Skeletal muscle tissue (tissue), 4 donors: ENCODE results near the gene CHRND. TPM values are rescaled to one million over a fixed set of nuclear protein-coding genes. Genes with fewer than 3 reads are reported as not detected.
A peak's percentile ranks its signal among the peaks of the same experiment; 100 is the strongest.

Experiments
- H3K27ac ChIP-seq: one replicate; pipeline ENCODE4 v1.7.0; 2013; ENCODE audit warnings: mild to moderate bottlenecking, low read depth, low read length, inconsistent platforms
- H3K27me3 ChIP-seq, 3 donors: one replicate each; pipeline ENCODE4 v1.7.0; 2013; ENCODE audit warnings: low read length in 3 of 3; ENCODE audit not compliant: control insufficient read depth in 3 of 3, insufficient read depth in 3 of 3
- H3K36me3 ChIP-seq, 3 donors: one replicate each; pipeline ENCODE4 v1.7.0; 2013; ENCODE audit warnings: low read length in 3 of 3; ENCODE audit not compliant: control insufficient read depth in 3 of 3, insufficient read depth in 3 of 3
- H3K4me1 ChIP-seq, 3 donors: one replicate each; pipeline ENCODE4 v1.7.0; 2013; ENCODE audit warnings: low read length in 3 of 3, mild to moderate bottlenecking in 3 of 3; ENCODE audit not compliant: control insufficient read depth in 3 of 3, insufficient read depth in 3 of 3
- H3K4me3 ChIP-seq, 3 donors: one replicate each; pipeline ENCODE4 v1.7.0; 2013; ENCODE audit warnings: low read length in 3 of 3
- H3K9ac ChIP-seq, 3 donors: one replicate each; pipeline ENCODE4 v1.7.0; 2013; ENCODE audit warnings: low read length in 3 of 3, mild to moderate bottlenecking in 3 of 3, moderate library complexity in 2 of 3, low read depth in 1 of 3
- H3K9me3 ChIP-seq, 3 donors: one replicate each; pipeline ENCODE4 v1.7.0; 2013; ENCODE audit warnings: low read length in 3 of 3; ENCODE audit not compliant: control insufficient read depth in 3 of 3
- total RNA-seq: library from RNA; depleted of rRNA; stranded (reverse); fragments of >200 nt; gene quantifications from one replicate; pipeline ENCODE4 v1.2.3, GENCODE V29; 2014
- donor health status: Osteomylitis.

Gene CHRND
- total RNA-seq, 1 donor from 2014 or later, result 32.9 TPM

- peaks cover 0 to 4% (median 0%) of the 10 kb centered on the region in 3 donors for H3K9me3 ChIP-seq
- H3K27ac ChIP-seq, result no peak overlapping the region
- peaks cover 0 to 4% (median 0%) of the 10 kb centered on the region in 3 donors for H3K27me3 ChIP-seq
- no peak overlapping the region for H3K9ac ChIP-seq
- peaks cover 21 to 39% (median 33%) of the 10 kb centered on the region in 3 donors for H3K4me1 ChIP-seq
- H3K4me3 ChIP-seq, result no peak overlapping the region
- peaks cover 8 to 26% (median 21%) of the 10 kb centered on the region in 3 donors for H3K36me3 ChIP-seq
These were observed 8.2 kb downstream of the CHRND start for GRCh38 chr2:232533944-232534710.

GRCh38 chr2:232534940-232535651, 9.1 kb downstream of the CHRND start:
- H3K27ac ChIP-seq, result no peak overlapping the region
- peaks cover 8 to 26% (median 21%) of the 10 kb centered on the region in 3 donors for H3K36me3 ChIP-seq
- H3K4me3 ChIP-seq, result no peak overlapping the region
- H3K27me3 ChIP-seq, result peaks cover 0 to 9% (median 0%) of the 10 kb centered on the region in 3 donors
- H3K4me1 ChIP-seq, result peaks cover 19 to 40% (median 34%) of the 10 kb centered on the region in 3 donors
- H3K9ac ChIP-seq, result no peak overlapping the region
- H3K9me3 ChIP-seq, result peaks cover 0 to 4% (median 0%) of the 10 kb centered on the region in 3 donors

- no peak overlapping the region for H3K9ac ChIP-seq
- H3K36me3 ChIP-seq, result peaks cover 8 to 26% (median 21%) of the 10 kb centered on the region in 3 donors
- peaks cover 0 to 4% (median 0%) of the 10 kb centered on the region in 3 donors for H3K27me3 ChIP-seq
- no peak overlapping the region for H3K27ac ChIP-seq
- H3K4me1 ChIP-seq, result peaks cover 17 to 43% (median 35%) of the 10 kb centered on the region in 3 donors
- peaks cover 0 to 4% (median 0%) of the 10 kb centered on the region in 3 donors for H3K9me3 ChIP-seq
- no peak overlapping the region for H3K4me3 ChIP-seq
These were observed 10.0 kb downstream of the CHRND start for GRCh38 chr2:232535761-232536530.

- Histone ChIP-seq H3K9me3 (peaks cover 0 to 4% (median 0%) of the 10 kb centered on the region in 3 donors), H3K36me3 (peaks cover 8 to 20% (median 20%) of the 10 kb centered on the region in 3 donors), H3K27ac (peak overlapping the region; percentile 66), H3K9ac (peak overlapping the region in 2 of 3 donors; percentile 46 to 48), H3K4me1 (peaks cover 16 to 45% (median 41%) of the 10 kb centered on the region in 3 donors), H3K27me3 (peaks cover 0 to 4% (median 0%) of the 10 kb centered on the region in 3 donors), H3K4me3 (no peak overlapping the region)
These were observed 11.1 kb downstream of the CHRND start for GRCh38 chr2:232537079-232537478.

- Histone ChIP-seq H3K9me3 (peaks cover 0 to 4% (median 0%) of the 10 kb centered on the region in 3 donors), H3K4me1 (peaks cover 16 to 45% (median 41%) of the 10 kb centered on the region in 3 donors), H3K27ac (peak overlapping the region; percentile 66), H3K4me3 (no peak overlapping the region), H3K27me3 (peaks cover 0 to 4% (median 0%) of the 10 kb centered on the region in 3 donors), H3K36me3 (peaks cover 8 to 20% (median 20%) of the 10 kb centered on the region in 3 donors), H3K9ac (peak overlapping the region in 2 of 3 donors; percentile 46 to 48)
These were observed 11.5 kb downstream of the CHRND start for GRCh38 chr2:232537499-232537898.

- Histone ChIP-seq H3K4me1 (peaks cover 16 to 45% (median 42%) of the 10 kb centered on the region in 3 donors), H3K27ac (peak overlapping the region; percentile 66), H3K36me3 (peaks cover 7 to 20% (median 20%) of the 10 kb centered on the region in 3 donors), H3K9me3 (peaks cover 0 to 4% (median 0%) of the 10 kb centered on the region in 3 donors), H3K9ac (peak overlapping the region in 1 of 3 donors; percentile 79), H3K27me3 (peaks cover 0 to 4% (median 0%) of the 10 kb centered on the region in 3 donors), H3K4me3 (no peak overlapping the region)
These were observed 12.7 kb downstream of the CHRND start for GRCh38 chr2:232538671-232539070.

GRCh38 chr2:232539298-232540231, 13.6 kb downstream of the CHRND start, which contains the start of gene CHRNG:
TSS of gene CHRNG (plus strand) at chr2:232539692. CDS start at chr2:232539748, 56 bp downstream.
- H3K27me3 ChIP-seq, result peaks cover 0 to 4% (median 0%) of the 10 kb centered on the region in 3 donors
- peak within 1 kb of the TSS; percentile 46 to 60 (median 54) for H3K4me3 ChIP-seq
- H3K9ac ChIP-seq, result peak within 1 kb of the TSS; percentile 56 to 79 (median 65)
- peak within 1 kb of the TSS; percentile 66 for H3K27ac ChIP-seq
- H3K36me3 ChIP-seq, result peaks cover 4 to 16% (median 15%) of the 10 kb centered on the region in 3 donors
- H3K4me1 ChIP-seq, result peaks cover 16 to 54% (median 42%) of the 10 kb centered on the region in 3 donors
- peaks cover 0 to 4% (median 0%) of the 10 kb centered on the region in 3 donors for H3K9me3 ChIP-seq

GRCh38 chr2:232540441-232541041, 14.6 kb downstream of the CHRND start:
- no peak overlapping the region for H3K27ac ChIP-seq
- H3K9me3 ChIP-seq, result peaks cover 0 to 4% (median 0%) of the 10 kb centered on the region in 3 donors
- H3K36me3 ChIP-seq, result peaks cover 2 to 10% (median 8%) of the 10 kb centered on the region in 3 donors
- H3K27me3 ChIP-seq, result peaks cover 0 to 4% (median 0%) of the 10 kb centered on the region in 3 donors
- H3K4me3 ChIP-seq, result peak overlapping the region; percentile 46 to 60 (median 54)
- H3K9ac ChIP-seq, result peak overlapping the region; percentile 56 to 79 (median 65)
- peaks cover 16 to 57% (median 45%) of the 10 kb centered on the region in 3 donors for H3K4me1 ChIP-seq
